Colonic mucosa (tissue), 4 donors: Measurements from ENCODE around the gene CHST8. TPM values are rescaled to one million over a fixed set of nuclear protein-coding genes. Genes with fewer than 3 reads are reported as not detected.

Source experiments
- DNase-seq: peaks from one replicate; pipeline ENCODE4 v3.0.0-alpha.2; 2020
- H3K27ac ChIP-seq: fragments of 200-600 bp; one replicate; pipeline ENCODE4 v1.8.0; 2021
- H3K27me3 ChIP-seq: fragments of 200-600 bp; one replicate; pipeline ENCODE4 v1.8.0; 2021
- H3K36me3 ChIP-seq: fragments of 200-600 bp; one replicate; pipeline ENCODE4 v1.8.0; 2021
- H3K4me1 ChIP-seq: fragments of 200-600 bp; one replicate; pipeline ENCODE4 v1.8.0; 2021; ENCODE audit warnings: mild to moderate bottlenecking
- H3K4me3 ChIP-seq: fragments of 200-600 bp; one replicate; pipeline ENCODE4 v1.8.0; 2021
- H3K9ac ChIP-seq, 2 donors: one replicate each; pipeline ENCODE4 v1.7.0; 2013; ENCODE audit warnings: control low read depth in 2 of 2, low read depth in 2 of 2, low read length in 2 of 2
- H3K9me3 ChIP-seq: fragments of 200-600 bp; one replicate; pipeline ENCODE4 v1.8.0; 2021
- CTCF ChIP-seq: fragments of 200-600 bp; IDR thresholded peaks from one replicate; pipeline ENCODE4 v1.8.0; 2022; ENCODE audit warnings: antibody characterized with exemption, mild to moderate bottlenecking
- intact Hi-C: fragments of 100-400 bp; cut with DNase I; formaldehyde crosslinking; loops from one replicate; pipeline ENCODE4 v1.14.1; 2022
- total RNA-seq, 2 donors: library from RNA; stranded (reverse); fragmentation: NEBNext Ultra II Directional in 1 of 2; extraction: Animal tissue kit (Norgen Biotek cat#: 25700) in 1 of 2; gene quantifications; one replicate each; pipeline ENCODE4 v1.2.1, GENCODE V29; 2021
- donor health status: healthy.
- donor health status: DM: no; HTN: no; CAD: no.
- donor health status: DM: no; HTN: no; CAD: no.

Gene CHST8
- total RNA-seq, 2 donors from 2014 or later: not detected

GRCh38 chr19:33754361-33754760 is 132.6 kb downstream of the CHST8 start:
- TF ChIP-seq CTCF: no peak
- no peaks in the 10 kb centered on the region for H3K27me3 ChIP-seq
- H3K27ac ChIP-seq: no peak overlapping the region
- H3K9me3 ChIP-seq: no peaks in the 10 kb centered on the region
- no peak overlapping the region for H3K4me3 ChIP-seq
- intact Hi-C loops: no loop called here
- H3K4me1 ChIP-seq: no peaks in the 10 kb centered on the region
- H3K9ac ChIP-seq: no peak overlapping the region
- no peak for DNase-seq
- H3K36me3 ChIP-seq: no peaks in the 10 kb centered on the region

- Histone ChIP-seq H3K27me3 (no peaks in the 10 kb centered on the region), H3K9ac (no peak overlapping the region), H3K9me3 (no peaks in the 10 kb centered on the region), H3K4me3 (no peak overlapping the region), H3K27ac (no peak overlapping the region), H3K36me3 (no peaks in the 10 kb centered on the region), H3K4me1 (no peaks in the 10 kb centered on the region)
- TF ChIP-seq CTCF: no peak
- DNase-seq: no peak
- intact Hi-C loops: no loop called here
These were observed 133.6 kb downstream of the CHST8 start for GRCh38 chr19:33755099-33756035.

- Histone ChIP-seq H3K9ac (no peak overlapping the region), H3K9me3 (no peaks in the 10 kb centered on the region), H3K27ac (no peak overlapping the region), H3K4me3 (no peak overlapping the region), H3K36me3 (no peaks in the 10 kb centered on the region), H3K4me1 (no peaks in the 10 kb centered on the region), H3K27me3 (no peaks in the 10 kb centered on the region)
- no peak for TF ChIP-seq CTCF
- DNase-seq: no peak
- intact Hi-C loops: no loop called here
These were observed 134.4 kb downstream of the CHST8 start for GRCh38 chr19:33756177-33756576.

- Histone ChIP-seq H3K9me3 (no peaks in the 10 kb centered on the region), H3K4me1 (no peaks in the 10 kb centered on the region), H3K4me3 (no peak overlapping the region), H3K27me3 (no peaks in the 10 kb centered on the region), H3K36me3 (no peaks in the 10 kb centered on the region), H3K27ac (no peak overlapping the region), H3K9ac (no peak overlapping the region)
- no peak for TF ChIP-seq CTCF
- intact Hi-C loops: no loop called here
- no peak for DNase-seq
These were observed 136.8 kb downstream of the CHST8 start for GRCh38 chr19:33758541-33759013.

GRCh38 chr19:33759356-33759755 is 137.6 kb downstream of the CHST8 start:
- TF ChIP-seq CTCF: no peak
- no peaks in the 10 kb centered on the region for H3K27me3 ChIP-seq
- no peak for DNase-seq
- intact Hi-C loops: no loop called here
- no peaks in the 10 kb centered on the region for H3K9me3 ChIP-seq
- H3K36me3 ChIP-seq: no peaks in the 10 kb centered on the region
- no peak overlapping the region for H3K27ac ChIP-seq
- H3K9ac ChIP-seq: no peak overlapping the region
- no peak overlapping the region for H3K4me3 ChIP-seq
- H3K4me1 ChIP-seq: no peaks in the 10 kb centered on the region
